Heart left ventricle (tissue), 16 donors: ENCODE measurements around the gene PEMT. TPM values are rescaled to one million over a fixed set of nuclear protein-coding genes. Genes with fewer than 3 reads are reported as not detected.

Experiments
- ATAC-seq, 4 donors: fragments of 200-7000 bp; cut with Tn5 transposase; one replicate each; pipeline ENCODE4 v1.9.1; 2020 to 2022; ENCODE audit warnings: moderate library complexity in 4 of 4, mild to moderate bottlenecking in 3 of 4, moderate number of reproducible peaks in 1 of 4
- DNase-seq, 5 donors: peaks; one replicate each; pipeline ENCODE4 v3.0.0-alpha.2; 2020
- H3K27ac ChIP-seq, 12 donors: fragments of 200-600 bp; sonication (generic) in 4 of 12; one replicate each; pipeline versions ENCODE4 v1.5.0 to v1.8.0; 2016 to 2022; ENCODE audit warnings: mild to moderate bottlenecking in 2 of 12
- H3K27me3 ChIP-seq, 9 donors: fragments of 200-600 bp; sonication (generic) in 2 of 9; one replicate each; pipeline versions ENCODE4 v1.5.1 to v1.8.0; 2016 to 2022; ENCODE audit warnings: mild to moderate bottlenecking in 3 of 9
- H3K36me3 ChIP-seq, 9 donors: fragments of 200-600 bp; sonication (generic) in 2 of 9; one replicate each; pipeline versions ENCODE4 v1.5.0 to v1.8.0; 2018 to 2022; ENCODE audit warnings: mild to moderate bottlenecking in 2 of 9
- H3K4me1 ChIP-seq, 12 donors: fragments of 200-600 bp; sonication (generic) in 4 of 12; one replicate each; pipeline versions ENCODE4 v1.5.0 to v1.8.0; 2016 to 2022; ENCODE audit warnings: mild to moderate bottlenecking in 3 of 12
- H3K4me3 ChIP-seq, 12 donors: fragments of 200-600 bp; sonication (generic) in 4 of 12; one replicate each; pipeline versions ENCODE4 v1.5.0 to v1.8.0; 2017 to 2022; ENCODE audit warnings: mild to moderate bottlenecking in 9 of 12, moderate library complexity in 4 of 12
- H3K9me3 ChIP-seq, 12 donors: fragments of 200-600 bp; sonication (generic) in 4 of 12; one replicate each; pipeline versions ENCODE4 v1.5.0 to v1.8.0; 2016 to 2022; ENCODE audit warnings: mild to moderate bottlenecking in 1 of 12
- POLR2A ChIP-seq, 2 donors: fragments of 450-650 bp; IDR thresholded peaks; one replicate each; pipeline ENCODE4 v1.6.1; 2017; ENCODE audit warnings: antibody characterized with exemption in 2 of 2, mild to moderate bottlenecking in 2 of 2, moderate library complexity in 2 of 2
- WGBS, 4 donors: extraction: QIAGEN DNeasy Blood & Tissue Kit in 2 of 4; methylation state at CpG; one replicate each; pipeline versions ENCODE4 v1.1.5 to v1.1.7; 2013 to 2018; 5-methylcytosine and 5-hydroxymethylcytosine counted together
- intact Hi-C, 10 donors: fragments of 100-400 bp; cut with DNase I; formaldehyde crosslinking; loops; one replicate each; pipeline versions ENCODE4 v1.11.1 to v1.14.2; 2022
- polyA plus RNA-seq, 2 donors: library from polyadenylated mRNA; stranded (reverse); fragments of 200-250 nt; gene quantifications; one replicate each; pipeline ENCODE4 v1.2.3, GENCODE V29; 2013
- total RNA-seq, 9 donors: library from RNA; depleted of rRNA in 2 of 9; stranded (reverse); fragments of >200 nt in 2 of 9; fragmentation: NEBNext Ultra II Directional in 3 of 9; extraction: Animal tissue kit (Norgen Biotek cat#: 25700) in 3 of 9; gene quantifications; one replicate each; pipeline versions ENCODE4 v1.1.0 to v1.2.4, GENCODE V29; 2016 to 2023
- TF ChIP-seq, protein P1 (sequence below), 12 donors: fragments of 200-600 bp; sonication (generic) in 4 of 12; IDR thresholded peaks; one replicate each; pipeline versions ENCODE4 v1.5.0 to v1.8.0; 2018 to 2022; ENCODE audit warnings: antibody characterized with exemption in 12 of 12, mild to moderate bottlenecking in 5 of 12
- donor health status: ischemic (EF 13 %, LVEDD 7.1; RV severe dilation, severe dysfunction).
- donor health status: healthy with polysubstance abuse.
- donor health status: DM: no; HTN: yes; CAD: no.
- donor health status: DM: no; HTN: no; CAD: no.
- donor health status: ischemic (EF 25% LVEDD 6.9; RV normal size, moderate dysfunction).
- donor health status: ischemic (EF 25% LVEDD 5.7; RV mildly dilated, moderate dysfunction).
- donor health status: healthy.
- donor health status: DM: yes; HTN: yes; CAD: no.
- donor health status: ischemic (EF 35%, LVEDD 5.7; RV mildly dilated, moderate dysfunction).
- donor health status: nonischemic (EF 11% LVEDD 7.7; RV severe dilation, severe dysfunction).
- donor health status: DM: yes; HTN: yes; CAD: no.
- donor health status: PGD.
- donor health status: ischemic (EF 29% LVEDD 5.4; RV normal size, mild dysfunction).
- donor health status: nonischemic (EF 23%, LVEDD 6.1; RV moderate dilation, normal function).

PEMT gene
- total and polyA plus RNA-seq, 11 donors = 15.7 to 42.2 (median 25.4) TPM

DNA sequence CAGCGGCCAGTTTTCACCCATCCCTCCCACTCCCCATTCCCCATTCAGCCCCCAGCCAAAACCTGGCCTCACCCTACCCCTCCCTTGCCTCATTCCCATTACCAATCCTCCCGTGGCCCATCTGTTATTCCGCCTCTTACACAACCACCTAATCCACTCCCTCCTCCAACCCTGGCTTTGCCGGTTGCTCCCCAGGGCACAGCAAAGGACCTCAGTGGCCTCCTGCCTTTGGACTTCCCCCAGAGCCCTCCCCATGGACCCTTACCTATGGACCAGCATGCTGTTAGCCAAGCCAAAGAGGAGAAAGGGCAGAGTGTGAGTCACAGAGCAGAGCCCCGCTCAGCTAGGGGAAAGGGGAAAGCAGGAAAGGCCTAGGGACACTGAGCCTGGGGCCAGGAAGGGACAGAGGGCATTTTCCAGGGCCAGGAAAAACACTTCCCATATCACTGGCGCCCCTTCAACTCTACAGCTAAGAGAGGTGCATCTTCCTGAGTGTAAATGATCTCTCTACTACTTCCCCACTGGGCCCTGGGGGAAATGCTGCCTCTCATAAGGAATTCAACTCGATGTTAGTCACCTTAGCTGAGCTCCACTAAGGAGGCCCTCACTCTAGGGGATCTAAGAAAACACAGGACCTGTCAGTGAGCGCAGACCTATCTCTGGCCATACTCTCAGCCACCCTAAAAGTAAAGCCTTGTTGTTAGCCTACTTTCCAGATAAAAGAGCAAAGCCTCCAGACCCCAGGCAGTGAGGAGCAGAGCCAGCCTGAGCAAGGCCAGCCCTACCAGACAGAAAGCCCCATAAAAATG, 10.6 kb downstream of the PEMT start:
- no peaks in the 10 kb centered on the region for H3K9me3 ChIP-seq
- H3K27me3 ChIP-seq = no peaks in the 10 kb centered on the region
- no peak for DNase-seq
- no peak overlapping the region for H3K4me3 ChIP-seq
- intact Hi-C loops = no loop called here
- ATAC-seq = peak in 1 of 4 donors; percentile 36
- no peak overlapping the region for H3K27ac ChIP-seq
- TF ChIP-seq, protein P1, sequence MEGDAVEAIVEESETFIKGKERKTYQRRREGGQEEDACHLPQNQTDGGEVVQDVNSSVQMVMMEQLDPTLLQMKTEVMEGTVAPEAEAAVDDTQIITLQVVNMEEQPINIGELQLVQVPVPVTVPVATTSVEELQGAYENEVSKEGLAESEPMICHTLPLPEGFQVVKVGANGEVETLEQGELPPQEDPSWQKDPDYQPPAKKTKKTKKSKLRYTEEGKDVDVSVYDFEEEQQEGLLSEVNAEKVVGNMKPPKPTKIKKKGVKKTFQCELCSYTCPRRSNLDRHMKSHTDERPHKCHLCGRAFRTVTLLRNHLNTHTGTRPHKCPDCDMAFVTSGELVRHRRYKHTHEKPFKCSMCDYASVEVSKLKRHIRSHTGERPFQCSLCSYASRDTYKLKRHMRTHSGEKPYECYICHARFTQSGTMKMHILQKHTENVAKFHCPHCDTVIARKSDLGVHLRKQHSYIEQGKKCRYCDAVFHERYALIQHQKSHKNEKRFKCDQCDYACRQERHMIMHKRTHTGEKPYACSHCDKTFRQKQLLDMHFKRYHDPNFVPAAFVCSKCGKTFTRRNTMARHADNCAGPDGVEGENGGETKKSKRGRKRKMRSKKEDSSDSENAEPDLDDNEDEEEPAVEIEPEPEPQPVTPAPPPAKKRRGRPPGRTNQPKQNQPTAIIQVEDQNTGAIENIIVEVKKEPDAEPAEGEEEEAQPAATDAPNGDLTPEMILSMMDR (IDR thresholded peaks at IDR 0.05) = no peak
- no peak for TF ChIP-seq POLR2A (IDR thresholded peaks at IDR 0.05)
- peaks cover 0 to 9% (median 3%) of the 10 kb centered on the region in 9 donors for H3K36me3 ChIP-seq
- 74 to 79% (median 77%) methylated on average over 8 of the region's 8 CpGs for WGBS, 4 donors
- H3K4me1 ChIP-seq = peaks cover 0 to 10% (median 0%) of the 10 kb centered on the region in 12 donors

DNA sequence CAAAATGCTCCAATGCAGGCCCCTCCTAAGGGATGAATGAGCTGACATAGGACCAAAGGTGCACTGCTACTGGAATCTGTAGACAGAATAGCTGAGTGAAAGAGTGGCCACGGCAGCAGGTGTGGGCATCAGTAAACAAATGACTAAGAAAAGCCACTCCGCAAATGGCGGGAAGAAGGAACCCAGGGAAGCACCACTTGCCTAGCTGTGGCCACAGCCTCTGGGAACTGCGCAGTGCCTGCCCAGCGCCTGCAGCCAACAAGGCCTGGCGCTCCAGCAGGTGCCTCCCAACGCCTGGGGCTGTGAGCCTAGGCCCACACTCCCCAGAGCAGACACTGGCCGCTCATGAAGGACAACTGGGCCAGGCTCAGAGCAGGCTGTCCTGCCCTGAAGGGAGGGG, 11.8 kb downstream of the PEMT start:
- ATAC-seq (no peak), DNase-seq (no peak)
- TF ChIP-seq, protein P1 (IDR thresholded peaks at IDR 0.05) = no peak
- TF ChIP-seq POLR2A (IDR thresholded peaks at IDR 0.05) = no peak
- intact Hi-C loops = no loop called here
- Histone ChIP-seq H3K4me3 (no peak overlapping the region), H3K27ac (no peak overlapping the region), H3K36me3 (peaks cover 0 to 14% (median 3%) of the 10 kb centered on the region in 9 donors), H3K27me3 (no peaks in the 10 kb centered on the region), H3K4me1 (peaks cover 0 to 10% (median 0%) of the 10 kb centered on the region in 12 donors), H3K9me3 (no peaks in the 10 kb centered on the region)
- 90 to 93% (median 91%) methylated on average over 8 of the region's 8 CpGs for WGBS, 4 donors

DNA sequence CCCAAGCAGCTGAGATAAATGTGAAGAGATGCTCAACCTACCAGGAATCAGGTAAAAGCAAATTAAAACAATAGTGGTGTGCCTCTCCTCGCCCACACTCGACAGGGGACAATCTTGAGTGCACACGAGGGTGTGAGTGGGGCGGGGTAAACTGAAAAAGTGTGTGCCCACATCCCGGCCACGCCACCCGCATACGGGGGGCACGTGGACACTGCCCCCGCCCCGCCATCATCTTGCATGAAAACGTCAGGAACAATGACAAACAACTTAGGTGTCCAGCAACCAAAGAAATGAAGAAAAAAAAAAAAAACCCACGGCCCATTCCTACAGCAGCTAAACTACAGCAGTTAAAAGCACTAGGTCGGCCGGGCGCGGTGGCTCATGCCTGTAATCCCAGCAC, 14.1 kb downstream of the PEMT start:
- ATAC-seq (no peak), DNase-seq (no peak)
- H3K36me3 ChIP-seq = peaks cover 0 to 14% (median 3%) of the 10 kb centered on the region in 9 donors
- H3K9me3 ChIP-seq = no peaks in the 10 kb centered on the region
- intact Hi-C loops = no loop called here
- WGBS, 4 donors = 90 to 94% (median 92%) methylated on average over 17 of the region's 17 CpGs
- H3K4me1 ChIP-seq = peaks cover 0 to 10% (median 0%) of the 10 kb centered on the region in 12 donors
- no peak overlapping the region for H3K27ac ChIP-seq
- no peaks in the 10 kb centered on the region for H3K27me3 ChIP-seq
- no peak overlapping the region for H3K4me3 ChIP-seq
- TF ChIP-seq, protein P1 (IDR thresholded peaks at IDR 0.05) = no peak
- TF ChIP-seq POLR2A (IDR thresholded peaks at IDR 0.05) = no peak

DNA sequence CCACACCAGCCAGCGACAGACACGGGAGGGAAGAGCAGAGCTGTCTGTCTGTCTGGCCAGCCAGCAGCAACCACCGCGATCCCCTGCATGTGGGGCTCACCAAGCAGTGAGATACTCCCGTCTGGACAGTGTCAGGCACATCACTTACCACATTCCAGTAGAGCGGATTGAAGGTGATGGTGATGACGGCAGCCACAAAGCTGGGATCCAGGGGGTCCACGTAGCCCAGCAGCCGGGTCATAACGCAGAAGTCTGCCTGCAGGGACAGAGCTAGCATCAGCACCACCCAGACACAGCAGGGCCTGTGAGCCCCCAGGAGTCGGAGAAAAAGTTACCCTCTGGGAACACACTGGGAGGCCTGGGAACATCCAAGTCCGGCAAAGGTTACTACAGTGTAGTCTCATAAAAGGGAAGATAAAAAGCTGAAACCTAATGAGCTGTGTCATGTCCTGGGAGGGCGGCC, 14.7 kb downstream of the PEMT start:
- H3K36me3 ChIP-seq = peaks cover 0 to 14% (median 3%) of the 10 kb centered on the region in 9 donors
- peaks cover 0 to 10% (median 0%) of the 10 kb centered on the region in 12 donors for H3K4me1 ChIP-seq
- TF ChIP-seq POLR2A (IDR thresholded peaks at IDR 0.05) = no peak
- no peaks in the 10 kb centered on the region for H3K27me3 ChIP-seq
- H3K27ac ChIP-seq = peak overlapping the region in 1 of 12 donors; percentile 34
- DNase-seq = no peak
- peak in 2 of 4 donors; percentile 33 to 47 for ATAC-seq
- intact Hi-C loops = no loop called here
- WGBS, 4 donors = 57 to 81% (median 64%) methylated on average over 6 to 13 of the region's 13 CpGs
- no peaks in the 10 kb centered on the region for H3K9me3 ChIP-seq
- no peak overlapping the region for H3K4me3 ChIP-seq
